ENCODE data around the gene BBS4. TPM values are rescaled to one million over a fixed set of nuclear protein-coding genes. Genes with fewer than 3 reads are reported as not detected.

Gene BBS4
- total and polyA plus RNA-seq, 9 of the 15 experiments (the other 6 are each of a cell fraction or from before 2014, with no cell fraction given): 25.1 to 80.7 (median 38.9) TPM

DNA sequence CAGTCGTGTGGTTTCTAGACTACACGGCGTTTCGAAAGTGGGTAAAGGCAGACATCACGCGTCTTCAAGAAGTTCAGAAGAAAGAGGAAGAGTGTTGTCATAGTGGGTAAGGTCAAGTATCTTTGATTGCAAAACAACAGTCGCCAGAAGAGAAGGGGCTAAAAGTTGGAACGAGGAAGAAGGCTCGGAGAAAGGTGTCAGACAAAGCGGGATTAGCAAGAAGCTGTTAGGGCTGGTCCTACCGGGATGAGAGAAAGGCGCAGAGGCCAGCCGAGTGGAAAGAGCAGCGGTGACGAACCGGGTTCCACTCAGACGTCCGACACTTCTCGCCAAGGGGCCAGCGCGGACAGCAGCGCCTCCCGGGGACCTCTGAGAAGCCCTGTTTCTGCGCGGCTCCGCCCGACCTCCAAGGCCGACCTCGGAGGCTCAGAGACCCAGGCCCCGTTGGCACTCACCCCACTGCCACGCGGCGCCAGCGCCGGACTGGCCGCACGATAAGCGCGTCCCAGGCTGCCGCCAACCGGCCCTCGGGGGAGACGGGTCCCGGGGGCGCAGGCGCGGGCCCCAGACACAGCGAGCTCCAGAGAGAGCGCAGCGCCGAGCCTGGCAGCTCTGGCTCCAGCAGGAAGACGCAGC lies 97.1 kb downstream of the BBS4 start (continued):
- peak; percentile 85 for TF ChIP-seq CEBPB (tag; IDR thresholded peaks at IDR 0.05)
- TF ChIP-seq FOXK1 (CRISPR knock-in tag; IDR thresholded peaks at IDR 0.05; ENCODE audit: borderline replicate concordance): no peak
- no peak for TF ChIP-seq ZNF174 (CRISPR knock-in tag; IDR thresholded peaks at IDR 0.05)
- TF ChIP-seq, protein P1, sequence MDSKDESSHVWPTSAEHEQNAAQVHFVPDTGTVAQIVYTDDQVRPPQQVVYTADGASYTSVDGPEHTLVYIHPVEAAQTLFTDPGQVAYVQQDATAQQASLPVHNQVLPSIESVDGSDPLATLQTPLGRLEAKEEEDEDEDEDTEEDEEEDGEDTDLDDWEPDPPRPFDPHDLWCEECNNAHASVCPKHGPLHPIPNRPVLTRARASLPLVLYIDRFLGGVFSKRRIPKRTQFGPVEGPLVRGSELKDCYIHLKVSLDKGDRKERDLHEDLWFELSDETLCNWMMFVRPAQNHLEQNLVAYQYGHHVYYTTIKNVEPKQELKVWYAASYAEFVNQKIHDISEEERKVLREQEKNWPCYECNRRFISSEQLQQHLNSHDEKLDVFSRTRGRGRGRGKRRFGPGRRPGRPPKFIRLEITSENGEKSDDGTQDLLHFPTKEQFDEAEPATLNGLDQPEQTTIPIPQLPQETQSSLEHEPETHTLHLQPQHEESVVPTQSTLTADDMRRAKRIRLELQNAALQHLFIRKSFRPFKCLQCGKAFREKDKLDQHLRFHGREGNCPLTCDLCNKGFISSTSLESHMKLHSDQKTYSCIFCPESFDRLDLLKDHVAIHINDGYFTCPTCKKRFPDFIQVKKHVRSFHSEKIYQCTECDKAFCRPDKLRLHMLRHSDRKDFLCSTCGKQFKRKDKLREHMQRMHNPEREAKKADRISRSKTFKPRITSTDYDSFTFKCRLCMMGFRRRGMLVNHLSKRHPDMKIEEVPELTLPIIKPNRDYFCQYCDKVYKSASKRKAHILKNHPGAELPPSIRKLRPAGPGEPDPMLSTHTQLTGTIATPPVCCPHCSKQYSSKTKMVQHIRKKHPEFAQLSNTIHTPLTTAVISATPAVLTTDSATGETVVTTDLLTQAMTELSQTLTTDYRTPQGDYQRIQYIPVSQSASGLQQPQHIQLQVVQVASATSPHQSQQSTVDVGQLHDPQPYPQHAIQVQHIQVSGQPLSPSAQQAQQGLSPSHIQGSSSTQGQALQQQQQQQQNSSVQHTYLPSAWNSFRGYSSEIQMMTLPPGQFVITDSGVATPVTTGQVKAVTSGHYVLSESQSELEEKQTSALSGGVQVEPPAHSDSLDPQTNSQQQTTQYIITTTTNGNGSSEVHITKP (IDR thresholded peaks at IDR 0.05; ENCODE audit: partially characterized antibody): no peak
- TF ChIP-seq NR4A1 (CRISPR knock-in tag; IDR thresholded peaks at IDR 0.05): peak; percentile 55; the same call in 1 of the 2 replicates
- no peak for TF ChIP-seq NR4A1 (tag; IDR thresholded peaks at IDR 0.05)
- TF ChIP-seq MYBL2 (IDR thresholded peaks at IDR 0.05; ENCODE audit: low read depth): no peak
- TF ChIP-seq MYBL2 (CRISPR knock-in tag; IDR thresholded peaks at IDR 0.05; ENCODE audit: borderline replicate concordance): no peak
- TF ChIP-seq ZNF778 (CRISPR knock-in tag; IDR thresholded peaks at IDR 0.05): no peak
- TF ChIP-seq ZNF384 (IDR thresholded peaks at IDR 0.05; ENCODE audit: low read depth, low read length): no peak
- no peak for TF ChIP-seq TOE1 (IDR thresholded peaks at IDR 0.05; ENCODE audit: borderline replicate concordance)
- no peak for TF ChIP-seq TOE1 (CRISPR knock-in tag; IDR thresholded peaks at IDR 0.05; ENCODE audit: borderline replicate concordance, low read depth)
- peak; percentile 36; the same call in 1 of the 2 replicates for TF ChIP-seq CEBPG (CRISPR knock-in tag; IDR thresholded peaks at IDR 0.05)
- TF ChIP-seq CEBPG (tag; conservative IDR thresholded peaks at IDR 0.05 in 1 of 2, IDR thresholded peaks at IDR 0.05 in 1 of 2): peak in 1 of 2 experiments; percentile 48; a peak in 1 of 4 replicates
- TF ChIP-seq MBD2 (IDR thresholded peaks at IDR 0.05; ENCODE audit: borderline replicate concordance, low read depth): no peak
- TF ChIP-seq, protein P2, sequence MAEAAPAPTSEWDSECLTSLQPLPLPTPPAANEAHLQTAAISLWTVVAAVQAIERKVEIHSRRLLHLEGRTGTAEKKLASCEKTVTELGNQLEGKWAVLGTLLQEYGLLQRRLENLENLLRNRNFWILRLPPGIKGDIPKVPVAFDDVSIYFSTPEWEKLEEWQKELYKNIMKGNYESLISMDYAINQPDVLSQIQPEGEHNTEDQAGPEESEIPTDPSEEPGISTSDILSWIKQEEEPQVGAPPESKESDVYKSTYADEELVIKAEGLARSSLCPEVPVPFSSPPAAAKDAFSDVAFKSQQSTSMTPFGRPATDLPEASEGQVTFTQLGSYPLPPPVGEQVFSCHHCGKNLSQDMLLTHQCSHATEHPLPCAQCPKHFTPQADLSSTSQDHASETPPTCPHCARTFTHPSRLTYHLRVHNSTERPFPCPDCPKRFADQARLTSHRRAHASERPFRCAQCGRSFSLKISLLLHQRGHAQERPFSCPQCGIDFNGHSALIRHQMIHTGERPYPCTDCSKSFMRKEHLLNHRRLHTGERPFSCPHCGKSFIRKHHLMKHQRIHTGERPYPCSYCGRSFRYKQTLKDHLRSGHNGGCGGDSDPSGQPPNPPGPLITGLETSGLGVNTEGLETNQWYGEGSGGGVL (CRISPR knock-in tag; IDR thresholded peaks at IDR 0.05): no peak
- TF ChIP-seq RBBP5 (IDR thresholded peaks at IDR 0.05; ENCODE audit: borderline replicate concordance, insufficient read depth, low read length, poor library complexity, severe bottlenecking): no peak
- TF ChIP-seq, protein P3, sequence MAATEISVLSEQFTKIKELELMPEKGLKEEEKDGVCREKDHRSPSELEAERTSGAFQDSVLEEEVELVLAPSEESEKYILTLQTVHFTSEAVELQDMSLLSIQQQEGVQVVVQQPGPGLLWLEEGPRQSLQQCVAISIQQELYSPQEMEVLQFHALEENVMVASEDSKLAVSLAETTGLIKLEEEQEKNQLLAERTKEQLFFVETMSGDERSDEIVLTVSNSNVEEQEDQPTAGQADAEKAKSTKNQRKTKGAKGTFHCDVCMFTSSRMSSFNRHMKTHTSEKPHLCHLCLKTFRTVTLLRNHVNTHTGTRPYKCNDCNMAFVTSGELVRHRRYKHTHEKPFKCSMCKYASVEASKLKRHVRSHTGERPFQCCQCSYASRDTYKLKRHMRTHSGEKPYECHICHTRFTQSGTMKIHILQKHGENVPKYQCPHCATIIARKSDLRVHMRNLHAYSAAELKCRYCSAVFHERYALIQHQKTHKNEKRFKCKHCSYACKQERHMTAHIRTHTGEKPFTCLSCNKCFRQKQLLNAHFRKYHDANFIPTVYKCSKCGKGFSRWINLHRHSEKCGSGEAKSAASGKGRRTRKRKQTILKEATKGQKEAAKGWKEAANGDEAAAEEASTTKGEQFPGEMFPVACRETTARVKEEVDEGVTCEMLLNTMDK (IDR thresholded peaks at IDR 0.05; ENCODE audit: borderline replicate concordance, insufficient read depth, low read depth, low read length, poor library complexity, severe bottlenecking): peak; percentile 6
- TF ChIP-seq ARNT (IDR thresholded peaks at IDR 0.05): no peak
- TF ChIP-seq HDAC6 (IDR thresholded peaks at IDR 0.05; ENCODE audit: low read depth, low read length): no peak
- no peak for TF ChIP-seq GABPA (tag; conservative IDR thresholded peaks at IDR 0.05; ENCODE audit: low read depth)

Data from K562 (cell line).